Endothelial cell of umbilical vein (primary cell): ENCODE data around the gene NELL2. TPM values are rescaled to one million over a fixed set of nuclear protein-coding genes. Genes with fewer than 3 reads are reported as not detected.

ENCODE experiments used
- BruUV-seq: library from RNA; stranded (reverse); fragments of 400-500 nt; replicated peaks from 2 replicates; lab custom pipeline; 2021; lab: Mats Ljungman, UMichigan
- CTCF ChIA-PET: fragments of 300-600, 350-600 bp; sonication (Branson Sonifier 250); formaldehyde crosslinking; loops from one replicate; lab custom pipeline; 2021; ENCODE audit warnings: antibody characterized with exemption, inconsistent platforms; lab: Charles Lee
- POLR2A ChIA-PET: fragments of 300-600, 350-600 bp; sonication (Branson Sonifier 250); formaldehyde crosslinking; loops from one replicate; lab custom pipeline; 2021; ENCODE audit warnings: antibody characterized with exemption, inconsistent platforms; lab: Charles Lee
- DNase-seq: peaks from one replicate; pipeline ENCODE4 v3.0.0-alpha.2; 2011; ENCODE audit warnings: low read depth, low spot score
- FAIRE-seq: peaks from 2 replicates; lab custom pipeline; 2011; peaks lifted over from hg19 to GRCh38; lab: Jason Lieb, UNC
- H2AFZ ChIP-seq: 2 replicates; pipeline ENCODE4 v1.6.0; 2012; ENCODE audit warnings: low read depth, low read length, control low read depth, inconsistent platforms
- H3K27ac ChIP-seq: 2 replicates; pipeline ENCODE4 v1.5.1; 2011; ENCODE audit warnings: low read depth, mild to moderate bottlenecking, control low read depth, low read length, moderate library complexity; ENCODE audit not compliant: insufficient read depth
- H3K27me3 ChIP-seq, 2 experiments: 2 replicates each; pipeline versions ENCODE4 v1.6.0 to v1.6.1; 2011; ENCODE audit warnings: low read length in 2 of 2, mixed read lengths in 1 of 2; ENCODE audit not compliant: control insufficient read depth in 2 of 2, insufficient read depth in 2 of 2
- H3K36me3 ChIP-seq, 2 experiments: 2 replicates in 1 of 2; 3 replicates in 1 of 2; pipeline ENCODE4 v1.5.1; 2011; ENCODE audit warnings: low read length in 2 of 2, mild to moderate bottlenecking in 1 of 2, moderate library complexity in 1 of 2; ENCODE audit not compliant: control insufficient read depth in 2 of 2, insufficient read depth in 2 of 2; ENCODE audit errors: extremely low read depth in 1 of 2
- H3K4me1 ChIP-seq: 3 replicates; pipeline ENCODE4 v1.5.1; 2011; ENCODE audit warnings: mild to moderate bottlenecking, low read length; ENCODE audit not compliant: control insufficient read depth, insufficient read depth; ENCODE audit errors: extremely low read depth
- H3K4me2 ChIP-seq: 2 replicates; pipeline ENCODE4 v1.6.1; 2011; ENCODE audit warnings: low read length, control low read depth, mixed read lengths; ENCODE audit not compliant: insufficient read depth
- H3K4me3 ChIP-seq, 3 experiments: fragments of 200-600 bp in 1 of 3; sonication (generic), shearing (Covaris generic) in 1 of 3; replicated peaks in 1 of 3; 2 replicates each; pipeline ENCODE4 v1.5.1; 2011 to 2016; ENCODE audit warnings: control low read depth in 3 of 3, low read length in 3 of 3, mild to moderate bottlenecking in 2 of 3, inconsistent platforms in 1 of 3, low read depth in 1 of 3, moderate library complexity in 1 of 3; ENCODE audit not compliant: insufficient read depth in 1 of 3
- H3K79me2 ChIP-seq: 2 replicates; pipeline ENCODE4 v1.6.0; 2012; ENCODE audit warnings: low read length, inconsistent platforms; ENCODE audit not compliant: control insufficient read depth, insufficient read depth
- H3K9ac ChIP-seq: replicated peaks from 2 replicates; pipeline ENCODE3; 2011; ENCODE audit warnings: low read length, control low read depth; ENCODE audit not compliant: insufficient read depth; ENCODE audit errors: extremely low read depth
- H3K9me1 ChIP-seq: replicated peaks from 3 replicates; pipeline ENCODE4 v1.6.0; 2011; ENCODE audit warnings: mild to moderate bottlenecking, low read length; ENCODE audit not compliant: control insufficient read depth, insufficient read depth; ENCODE audit errors: extremely low read depth
- H3K9me3 ChIP-seq: replicated peaks from 2 replicates; pipeline ENCODE4 v1.5.1; 2012; ENCODE audit warnings: low read length, inconsistent platforms; ENCODE audit not compliant: control insufficient read depth, insufficient read depth
- H4K20me1 ChIP-seq: replicated peaks from 2 replicates; pipeline ENCODE3; 2011; ENCODE audit warnings: mild to moderate bottlenecking, low read length; ENCODE audit not compliant: control insufficient read depth, insufficient read depth; ENCODE audit errors: extremely low read depth
- EZH2 ChIP-seq: IDR thresholded peaks from 2 replicates; pipeline ENCODE4 v1.6.1; 2012; ENCODE audit warnings: borderline replicate concordance, low read depth, mild to moderate bottlenecking, moderate library complexity, low read length, inconsistent platforms; ENCODE audit not compliant: severe bottlenecking
- FOS ChIP-seq: IDR thresholded peaks from 2 replicates; pipeline ENCODE4 v1.6.1; 2011; ENCODE audit warnings: mild to moderate bottlenecking, low read length, moderate library complexity, borderline replicate concordance; ENCODE audit not compliant: insufficient read depth
- GATA2 ChIP-seq: IDR thresholded peaks from 2 replicates; pipeline ENCODE4 v1.7.0; 2011; ENCODE audit warnings: low read depth, mild to moderate bottlenecking, moderate library complexity, mixed read lengths, low read length; ENCODE audit not compliant: insufficient read length, insufficient read depth
- JUN ChIP-seq: IDR thresholded peaks from 2 replicates; pipeline ENCODE4 v1.6.1; 2011; ENCODE audit warnings: borderline replicate concordance, low read depth; ENCODE audit not compliant: insufficient read length, insufficient read depth
- MYC ChIP-seq: IDR thresholded peaks from one replicate; pipeline ENCODE4 v1.6.1; 2011; ENCODE audit warnings: mild to moderate bottlenecking, low read depth, low read length
- POLR2A ChIP-seq: IDR thresholded peaks from 2 replicates; pipeline ENCODE4 v1.6.1; 2012; ENCODE audit warnings: low read depth, mild to moderate bottlenecking, control low read depth, low read length
- POLR2AphosphoS5 ChIP-seq: IDR thresholded peaks from 2 replicates; pipeline ENCODE4 v1.6.1; 2012; ENCODE audit warnings: low read depth, mild to moderate bottlenecking, control low read depth, low read length, moderate library complexity; ENCODE audit not compliant: insufficient read depth
- dilution Hi-C: fragments of 300-500 bp; cut with MboI; formaldehyde crosslinking; loops from one replicate; pipeline ENCODE4 v1.15.0; 2019; ENCODE audit warnings: low sequenced_read_pairs; ENCODE audit not compliant: extremely low pct_ligation_motif_present
- intact Hi-C: fragments of 100-400 bp; cut with micrococcal nuclease; formaldehyde crosslinking; loops from one replicate; pipeline ENCODE4 v1.10.0; 2022
- polyA plus RNA-seq, 4 experiments: library from polyadenylated mRNA; depleted of rRNA in 3 of 4; stranded (reverse) in 3 of 4; unstranded in 1 of 4; fragments of >200 nt; gene quantifications; 2 replicates each; pipeline versions ENCODE4 v1.2.1 to v1.2.3, GENCODE V29; 2011 to 2012; ENCODE audit warnings: missing spikeins in 1 of 4
- total RNA-seq: library from RNA; stranded (reverse); gene quantifications from 2 replicates; pipeline ENCODE4 v1.2.3, GENCODE V29; 2021
- TF ChIP-seq, protein P1 (sequence below): IDR thresholded peaks from 2 replicates; pipeline ENCODE4 v1.6.1; 2011; ENCODE audit not compliant: insufficient read depth, insufficient read length
- TF ChIP-seq, protein P2 (sequence below), 2 donors: IDR thresholded peaks; 1 replicate in 1 of 2; 2 replicates in 1 of 2; pipeline ENCODE4 v1.5.1; 2011; ENCODE audit warnings: low read length in 2 of 2, mild to moderate bottlenecking in 2 of 2, moderate library complexity in 2 of 2, control low read depth in 1 of 2, inconsistent platforms in 1 of 2, low read depth in 1 of 2; ENCODE audit not compliant: insufficient read depth in 1 of 2; ENCODE audit errors: extremely low read depth in 1 of 2

The NELL2 gene
- total and polyA plus RNA-seq, 2 donors (not counting 3 experiments of a cell fraction or from before 2014, with no cell fraction given), result 0.11 to 0.49 TPM

DNA sequence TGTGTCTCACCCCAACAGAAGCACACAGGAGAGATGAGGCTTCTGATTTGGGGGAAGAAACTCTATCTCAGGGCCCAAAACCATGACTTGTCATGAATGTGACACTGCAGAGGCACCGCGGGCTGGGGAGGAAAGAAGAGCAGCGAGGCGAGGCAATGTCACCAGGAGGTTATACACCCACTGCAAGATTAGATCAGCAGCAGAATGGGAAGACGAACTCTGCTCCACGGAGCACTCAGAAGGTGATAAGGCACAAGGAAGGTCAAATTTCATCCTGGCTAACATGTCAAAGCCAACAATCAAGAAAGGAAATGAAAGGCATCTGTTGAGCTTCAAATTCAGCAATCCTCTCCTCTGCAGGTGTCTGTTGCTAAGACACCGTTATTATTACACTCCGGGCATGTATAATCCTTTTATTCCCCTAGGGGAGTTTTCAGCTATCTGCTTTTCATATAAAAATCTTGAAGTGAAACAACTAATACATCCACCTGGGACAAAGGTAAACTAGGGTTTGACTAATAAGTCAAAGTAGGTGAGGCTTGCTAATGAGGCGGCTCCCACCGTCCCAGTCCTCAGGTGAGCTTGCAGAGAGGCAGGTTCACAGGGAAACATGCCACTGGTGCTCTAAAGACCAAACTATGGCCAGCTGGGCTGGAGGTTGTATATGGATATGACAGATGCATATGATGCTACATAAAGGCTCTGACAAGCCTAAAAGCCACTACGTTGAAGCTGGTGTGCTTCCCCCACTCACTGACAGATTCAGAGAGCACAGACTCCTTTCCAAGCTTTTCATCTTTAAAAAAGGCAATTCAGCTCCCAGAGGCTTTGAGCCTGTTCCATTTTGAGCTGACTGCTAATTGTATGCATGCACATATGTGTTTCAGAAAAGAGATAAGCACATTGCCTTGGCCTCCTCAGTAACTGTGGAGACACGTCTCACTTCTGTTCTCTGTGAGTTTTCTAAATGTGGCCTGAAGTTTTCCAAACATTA lies 221.2 kb downstream of the NELL2 start:
- POLR2A ChIA-PET, result no interaction called here
- Histone ChIP-seq H3K4me3 (no peak overlapping the region), H3K4me1 (no peaks in the 10 kb centered on the region), H3K9ac (no peak overlapping the region), H2AFZ (no peak overlapping the region), H3K36me3 (no peaks in the 10 kb centered on the region), H3K9me1 (no peaks in the 10 kb centered on the region), H3K9me3 (no peaks in the 10 kb centered on the region), H3K27me3 (no peaks in the 10 kb centered on the region), H3K4me2 (no peak overlapping the region), H4K20me1 (no peaks in the 10 kb centered on the region), H3K79me2 (no peaks in the 10 kb centered on the region), H3K27ac (no peak overlapping the region)
- no peak for DNase-seq
- dilution Hi-C loops (no loop called here), intact Hi-C loops (no loop called here)
- TF ChIP-seq MYC, result no peak
- TF ChIP-seq, protein P1, sequence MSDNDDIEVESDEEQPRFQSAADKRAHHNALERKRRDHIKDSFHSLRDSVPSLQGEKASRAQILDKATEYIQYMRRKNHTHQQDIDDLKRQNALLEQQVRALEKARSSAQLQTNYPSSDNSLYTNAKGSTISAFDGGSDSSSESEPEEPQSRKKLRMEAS, result no peak
- TF ChIP-seq JUN, result no peak
- TF ChIP-seq GATA2, result no peak
- no peak for TF ChIP-seq POLR2A
- TF ChIP-seq, protein P2, sequence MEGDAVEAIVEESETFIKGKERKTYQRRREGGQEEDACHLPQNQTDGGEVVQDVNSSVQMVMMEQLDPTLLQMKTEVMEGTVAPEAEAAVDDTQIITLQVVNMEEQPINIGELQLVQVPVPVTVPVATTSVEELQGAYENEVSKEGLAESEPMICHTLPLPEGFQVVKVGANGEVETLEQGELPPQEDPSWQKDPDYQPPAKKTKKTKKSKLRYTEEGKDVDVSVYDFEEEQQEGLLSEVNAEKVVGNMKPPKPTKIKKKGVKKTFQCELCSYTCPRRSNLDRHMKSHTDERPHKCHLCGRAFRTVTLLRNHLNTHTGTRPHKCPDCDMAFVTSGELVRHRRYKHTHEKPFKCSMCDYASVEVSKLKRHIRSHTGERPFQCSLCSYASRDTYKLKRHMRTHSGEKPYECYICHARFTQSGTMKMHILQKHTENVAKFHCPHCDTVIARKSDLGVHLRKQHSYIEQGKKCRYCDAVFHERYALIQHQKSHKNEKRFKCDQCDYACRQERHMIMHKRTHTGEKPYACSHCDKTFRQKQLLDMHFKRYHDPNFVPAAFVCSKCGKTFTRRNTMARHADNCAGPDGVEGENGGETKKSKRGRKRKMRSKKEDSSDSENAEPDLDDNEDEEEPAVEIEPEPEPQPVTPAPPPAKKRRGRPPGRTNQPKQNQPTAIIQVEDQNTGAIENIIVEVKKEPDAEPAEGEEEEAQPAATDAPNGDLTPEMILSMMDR (IDR thresholded peaks at IDR 0.05; ENCODE audit: extremely low read depth in 1 of 2, insufficient read depth in 1 of 2, low read depth in 1 of 2, low read length in 2 of 2), result no peak
- TF ChIP-seq POLR2AphosphoS5, result no peak
- no peak for TF ChIP-seq FOS
- no peak for TF ChIP-seq EZH2
- no TSS peak for BruUV-seq
- CTCF ChIA-PET, result no interaction called here
- FAIRE-seq, result no peak
